Astrocyte (in vitro differentiated cells and primary cell): ENCODE results near the gene RTN4RL2. TPM values are rescaled to one million over a fixed set of nuclear protein-coding genes. Genes with fewer than 3 reads are reported as not detected.

Experiments used
- DNase-seq: peaks from one replicate; pipeline ENCODE4 v3.0.0-alpha.2; 2010; ENCODE audit warnings: low read depth
- FAIRE-seq: peaks from 2 replicates; lab custom pipeline; 2011; peaks lifted over from hg19 to GRCh38; lab: Jason Lieb, UNC
- H2AFZ ChIP-seq: 2 replicates; pipeline ENCODE4 v1.6.0; 2012; ENCODE audit warnings: low read depth, low read length, inconsistent platforms
- H3K27ac ChIP-seq: 2 replicates; pipeline ENCODE4 v1.5.1; 2011; ENCODE audit warnings: low read depth, low read length, inconsistent platforms
- H3K27me3 ChIP-seq: 2 replicates; pipeline ENCODE4 v1.6.0; 2011; ENCODE audit warnings: low read length, inconsistent platforms; ENCODE audit not compliant: insufficient read depth
- H3K36me3 ChIP-seq: 2 replicates; pipeline ENCODE4 v1.5.1; 2011; ENCODE audit warnings: low read length, inconsistent platforms; ENCODE audit not compliant: insufficient read depth
- H3K4me1 ChIP-seq: 2 replicates; pipeline ENCODE4 v1.5.1; 2011; ENCODE audit warnings: low read length, inconsistent platforms; ENCODE audit not compliant: insufficient read depth
- H3K4me2 ChIP-seq: 2 replicates; pipeline ENCODE4 v1.6.0; 2012; ENCODE audit warnings: low read length, inconsistent platforms
- H3K4me3 ChIP-seq: 2 replicates; pipeline ENCODE4 v1.5.1; 2011; ENCODE audit warnings: low read depth, mild to moderate bottlenecking, low read length, inconsistent platforms; ENCODE audit not compliant: insufficient read depth
- H3K79me2 ChIP-seq: 2 replicates; pipeline ENCODE4 v1.6.0; 2012; ENCODE audit warnings: mild to moderate bottlenecking, low read length, inconsistent platforms; ENCODE audit not compliant: insufficient read depth
- H3K9ac ChIP-seq: 2 replicates; pipeline ENCODE4 v1.6.0; 2012; ENCODE audit warnings: mild to moderate bottlenecking, low read length, inconsistent platforms
- H3K9me3 ChIP-seq: 2 replicates; pipeline ENCODE4 v1.5.1; 2012; ENCODE audit warnings: low read depth, mild to moderate bottlenecking, low read length, inconsistent platforms; ENCODE audit not compliant: insufficient read depth
- H4K20me1 ChIP-seq: 2 replicates; pipeline ENCODE4 v1.6.0; 2012; ENCODE audit warnings: low read length, inconsistent platforms; ENCODE audit not compliant: insufficient read depth
- H3K27ac Mint-ChIP-seq: one replicate; pipeline ENCODE4 v1.8.0; 2021; ENCODE audit warnings: mild to moderate bottlenecking, mixed read lengths; ENCODE audit not compliant: unreplicated experiment
- H3K27me3 Mint-ChIP-seq: one replicate; pipeline ENCODE4 v1.8.0; 2021; ENCODE audit warnings: low read depth, mixed read lengths; ENCODE audit not compliant: unreplicated experiment
- H3K36me3 Mint-ChIP-seq: one replicate; pipeline ENCODE4 v1.8.0; 2021; ENCODE audit warnings: low read depth, mixed read lengths; ENCODE audit not compliant: unreplicated experiment
- H3K4me1 Mint-ChIP-seq: one replicate; pipeline ENCODE4 v1.8.0; 2021; ENCODE audit warnings: low read depth, mixed read lengths; ENCODE audit not compliant: unreplicated experiment
- H3K4me3 Mint-ChIP-seq: one replicate; pipeline ENCODE4 v1.8.0; 2021; ENCODE audit warnings: mild to moderate bottlenecking, moderate library complexity, mixed read lengths; ENCODE audit not compliant: unreplicated experiment
- H3K9me3 Mint-ChIP-seq: one replicate; pipeline ENCODE4 v1.8.0; 2021; ENCODE audit warnings: mild to moderate bottlenecking, mixed read lengths; ENCODE audit not compliant: unreplicated experiment
- CTCF ChIP-seq: IDR thresholded peaks from 2 replicates; pipeline ENCODE4 v1.5.1; 2011; ENCODE audit warnings: low read depth, mild to moderate bottlenecking, inconsistent platforms, low read length, moderate library complexity; ENCODE audit not compliant: insufficient read depth
- EZH2 ChIP-seq: IDR thresholded peaks from 2 replicates; pipeline ENCODE4 v1.6.1; 2012; ENCODE audit warnings: mild to moderate bottlenecking, low read length, inconsistent platforms; ENCODE audit not compliant: insufficient read depth
- total RNA-seq: library from RNA; stranded (reverse); gene quantifications from 2 replicates; pipeline ENCODE4 v1.2.1, GENCODE V29; 2021

The RTN4RL2 gene
- total RNA-seq, 1 donor from 2014 or later = 0.50 TPM

GRCh38 chr11:57511741-57512430, 51.6 kb downstream of the RTN4RL2 start:
- Histone ChIP-seq H3K4me3 (no peak overlapping the region), H3K27me3 (no peaks in the 10 kb centered on the region), H3K36me3 (no peaks in the 10 kb centered on the region), H3K4me2 (no peak overlapping the region), H3K79me2 (no peaks in the 10 kb centered on the region), H3K9me3 (no peaks in the 10 kb centered on the region), H4K20me1 (peaks cover 7% of the 10 kb centered on the region), H2AFZ (no peak overlapping the region), H3K4me1 (peaks cover 11% of the 10 kb centered on the region), H3K27ac (no peak overlapping the region), H3K9ac (no peak overlapping the region)
- no peak for TF ChIP-seq CTCF
- TF ChIP-seq EZH2 = no peak
- no peaks in the 10 kb centered on the region for H3K4me1 Mint-ChIP-seq
- no peak overlapping the region for H3K27ac Mint-ChIP-seq
- H3K9me3 Mint-ChIP-seq = no peaks in the 10 kb centered on the region
- DNase-seq = no peak
- FAIRE-seq = no peak
- H3K36me3 Mint-ChIP-seq = no peaks in the 10 kb centered on the region
- peaks cover 19% of the 10 kb centered on the region for H3K27me3 Mint-ChIP-seq
- H3K4me3 Mint-ChIP-seq = peak overlapping the region; percentile 4

GRCh38 chr11:57512646-57513451, 52.5 kb downstream of the RTN4RL2 start:
- H3K79me2 ChIP-seq = no peaks in the 10 kb centered on the region
- FAIRE-seq (no peak), DNase-seq (no peak)
- no peaks in the 10 kb centered on the region for H3K36me3 ChIP-seq
- Mint-ChIP-seq H3K9me3 (no peaks in the 10 kb centered on the region), H3K27ac (no peak overlapping the region), H3K27me3 (peaks cover 26% of the 10 kb centered on the region), H3K36me3 (no peaks in the 10 kb centered on the region), H3K4me1 (no peaks in the 10 kb centered on the region), H3K4me3 (no peak overlapping the region)
- no peak overlapping the region for H3K4me2 ChIP-seq
- H4K20me1 ChIP-seq = peaks cover 7% of the 10 kb centered on the region
- H3K4me3 ChIP-seq = no peak overlapping the region
- H3K27ac ChIP-seq = no peak overlapping the region
- peaks cover 11% of the 10 kb centered on the region for H3K4me1 ChIP-seq
- H3K9ac ChIP-seq = no peak overlapping the region
- TF ChIP-seq EZH2 (no peak), CTCF (no peak)
- no peaks in the 10 kb centered on the region for H3K27me3 ChIP-seq
- H3K9me3 ChIP-seq = no peaks in the 10 kb centered on the region
- no peak overlapping the region for H2AFZ ChIP-seq
